Endothelial cell of umbilical vein (primary cell): Measurements from ENCODE around the gene OR51A4. TPM values are rescaled to one million over a fixed set of nuclear protein-coding genes. Genes with fewer than 3 reads are reported as not detected.

Source experiments
- BruUV-seq: library from RNA; stranded (reverse); fragments of 400-500 nt; replicated peaks from 2 replicates; lab custom pipeline; 2021; lab: Mats Ljungman, UMichigan
- CTCF ChIA-PET: fragments of 300-600, 350-600 bp; sonication (Branson Sonifier 250); formaldehyde crosslinking; loops from one replicate; lab custom pipeline; 2021; ENCODE audit warnings: antibody characterized with exemption, inconsistent platforms; lab: Charles Lee
- POLR2A ChIA-PET: fragments of 300-600, 350-600 bp; sonication (Branson Sonifier 250); formaldehyde crosslinking; loops from one replicate; lab custom pipeline; 2021; ENCODE audit warnings: antibody characterized with exemption, inconsistent platforms; lab: Charles Lee
- DNase-seq: peaks from one replicate; pipeline ENCODE4 v3.0.0-alpha.2; 2011; ENCODE audit warnings: low read depth, low spot score
- FAIRE-seq: peaks from 2 replicates; lab custom pipeline; 2011; peaks lifted over from hg19 to GRCh38; lab: Jason Lieb, UNC
- H2AFZ ChIP-seq: 2 replicates; pipeline ENCODE4 v1.6.0; 2012; ENCODE audit warnings: low read depth, low read length, control low read depth, inconsistent platforms
- H3K27ac ChIP-seq: 2 replicates; pipeline ENCODE4 v1.5.1; 2011; ENCODE audit warnings: low read depth, mild to moderate bottlenecking, control low read depth, low read length, moderate library complexity; ENCODE audit not compliant: insufficient read depth
- H3K27me3 ChIP-seq, 2 experiments: 2 replicates each; pipeline versions ENCODE4 v1.6.0 to v1.6.1; 2011; ENCODE audit warnings: low read length in 2 of 2, mixed read lengths in 1 of 2; ENCODE audit not compliant: control insufficient read depth in 2 of 2, insufficient read depth in 2 of 2
- H3K36me3 ChIP-seq, 2 experiments: 2 replicates in 1 of 2; 3 replicates in 1 of 2; pipeline ENCODE4 v1.5.1; 2011; ENCODE audit warnings: low read length in 2 of 2, mild to moderate bottlenecking in 1 of 2, moderate library complexity in 1 of 2; ENCODE audit not compliant: control insufficient read depth in 2 of 2, insufficient read depth in 2 of 2; ENCODE audit errors: extremely low read depth in 1 of 2
- H3K4me1 ChIP-seq: 3 replicates; pipeline ENCODE4 v1.5.1; 2011; ENCODE audit warnings: mild to moderate bottlenecking, low read length; ENCODE audit not compliant: control insufficient read depth, insufficient read depth; ENCODE audit errors: extremely low read depth
- H3K4me2 ChIP-seq: 2 replicates; pipeline ENCODE4 v1.6.1; 2011; ENCODE audit warnings: low read length, control low read depth, mixed read lengths; ENCODE audit not compliant: insufficient read depth
- H3K4me3 ChIP-seq, 3 experiments: fragments of 200-600 bp in 1 of 3; sonication (generic), shearing (Covaris generic) in 1 of 3; replicated peaks in 1 of 3; 2 replicates each; pipeline ENCODE4 v1.5.1; 2011 to 2016; ENCODE audit warnings: control low read depth in 3 of 3, low read length in 3 of 3, mild to moderate bottlenecking in 2 of 3, inconsistent platforms in 1 of 3, low read depth in 1 of 3, moderate library complexity in 1 of 3; ENCODE audit not compliant: insufficient read depth in 1 of 3
- H3K79me2 ChIP-seq: 2 replicates; pipeline ENCODE4 v1.6.0; 2012; ENCODE audit warnings: low read length, inconsistent platforms; ENCODE audit not compliant: control insufficient read depth, insufficient read depth
- H3K9ac ChIP-seq: replicated peaks from 2 replicates; pipeline ENCODE3; 2011; ENCODE audit warnings: low read length, control low read depth; ENCODE audit not compliant: insufficient read depth; ENCODE audit errors: extremely low read depth
- H3K9me1 ChIP-seq: replicated peaks from 3 replicates; pipeline ENCODE4 v1.6.0; 2011; ENCODE audit warnings: mild to moderate bottlenecking, low read length; ENCODE audit not compliant: control insufficient read depth, insufficient read depth; ENCODE audit errors: extremely low read depth
- H3K9me3 ChIP-seq: replicated peaks from 2 replicates; pipeline ENCODE4 v1.5.1; 2012; ENCODE audit warnings: low read length, inconsistent platforms; ENCODE audit not compliant: control insufficient read depth, insufficient read depth
- H4K20me1 ChIP-seq: replicated peaks from 2 replicates; pipeline ENCODE3; 2011; ENCODE audit warnings: mild to moderate bottlenecking, low read length; ENCODE audit not compliant: control insufficient read depth, insufficient read depth; ENCODE audit errors: extremely low read depth
- CTCF ChIP-seq, 2 donors: IDR thresholded peaks; 1 replicate in 1 of 2; 2 replicates in 1 of 2; pipeline ENCODE4 v1.5.1; 2011; ENCODE audit warnings: low read length in 2 of 2, mild to moderate bottlenecking in 2 of 2, moderate library complexity in 2 of 2, control low read depth in 1 of 2, inconsistent platforms in 1 of 2, low read depth in 1 of 2; ENCODE audit not compliant: insufficient read depth in 1 of 2; ENCODE audit errors: extremely low read depth in 1 of 2
- EZH2 ChIP-seq: IDR thresholded peaks from 2 replicates; pipeline ENCODE4 v1.6.1; 2012; ENCODE audit warnings: borderline replicate concordance, low read depth, mild to moderate bottlenecking, moderate library complexity, low read length, inconsistent platforms; ENCODE audit not compliant: severe bottlenecking
- FOS ChIP-seq: IDR thresholded peaks from 2 replicates; pipeline ENCODE4 v1.6.1; 2011; ENCODE audit warnings: mild to moderate bottlenecking, low read length, moderate library complexity, borderline replicate concordance; ENCODE audit not compliant: insufficient read depth
- GATA2 ChIP-seq: IDR thresholded peaks from 2 replicates; pipeline ENCODE4 v1.7.0; 2011; ENCODE audit warnings: low read depth, mild to moderate bottlenecking, moderate library complexity, mixed read lengths, low read length; ENCODE audit not compliant: insufficient read length, insufficient read depth
- JUN ChIP-seq: IDR thresholded peaks from 2 replicates; pipeline ENCODE4 v1.6.1; 2011; ENCODE audit warnings: borderline replicate concordance, low read depth; ENCODE audit not compliant: insufficient read length, insufficient read depth
- MAX ChIP-seq: IDR thresholded peaks from 2 replicates; pipeline ENCODE4 v1.6.1; 2011; ENCODE audit not compliant: insufficient read depth, insufficient read length
- MYC ChIP-seq: IDR thresholded peaks from one replicate; pipeline ENCODE4 v1.6.1; 2011; ENCODE audit warnings: mild to moderate bottlenecking, low read depth, low read length
- POLR2A ChIP-seq: IDR thresholded peaks from 2 replicates; pipeline ENCODE4 v1.6.1; 2012; ENCODE audit warnings: low read depth, mild to moderate bottlenecking, control low read depth, low read length
- POLR2AphosphoS5 ChIP-seq: IDR thresholded peaks from 2 replicates; pipeline ENCODE4 v1.6.1; 2012; ENCODE audit warnings: low read depth, mild to moderate bottlenecking, control low read depth, low read length, moderate library complexity; ENCODE audit not compliant: insufficient read depth
- dilution Hi-C: fragments of 300-500 bp; cut with MboI; formaldehyde crosslinking; loops from one replicate; pipeline ENCODE4 v1.15.0; 2019; ENCODE audit warnings: low sequenced_read_pairs; ENCODE audit not compliant: extremely low pct_ligation_motif_present
- intact Hi-C: fragments of 100-400 bp; cut with micrococcal nuclease; formaldehyde crosslinking; loops from one replicate; pipeline ENCODE4 v1.10.0; 2022
- polyA plus RNA-seq, 4 experiments: library from polyadenylated mRNA; depleted of rRNA in 3 of 4; stranded (reverse) in 3 of 4; unstranded in 1 of 4; fragments of >200 nt; gene quantifications; 2 replicates each; pipeline versions ENCODE4 v1.2.1 to v1.2.3, GENCODE V29; 2011 to 2012; ENCODE audit warnings: missing spikeins in 1 of 4
- total RNA-seq: library from RNA; stranded (reverse); gene quantifications from 2 replicates; pipeline ENCODE4 v1.2.3, GENCODE V29; 2021

OR51A4 gene
- total and polyA plus RNA-seq, 2 donors (not counting 3 experiments of a cell fraction or from before 2014, with no cell fraction given) = not detected

DNA sequence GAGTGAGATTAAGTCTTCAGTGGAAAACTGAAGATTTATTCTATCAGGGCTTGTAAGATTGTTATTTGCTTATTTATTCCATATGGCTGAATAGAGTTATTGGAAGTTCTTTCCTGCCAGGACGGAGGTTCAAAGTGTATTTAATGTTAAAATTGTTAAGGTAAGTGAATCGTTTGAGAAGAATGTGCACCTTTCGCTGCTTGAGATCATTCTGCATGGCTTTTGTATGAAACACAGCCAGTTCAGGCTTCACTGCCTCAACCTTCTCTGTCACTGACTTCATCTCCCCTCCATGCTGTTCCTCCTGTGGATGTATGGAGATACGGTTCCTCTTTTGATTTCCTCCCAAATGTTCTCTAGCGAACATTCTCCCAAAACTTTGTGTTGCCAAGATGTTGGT lies 28.0 kb upstream of the OR51A4 start:
- Histone ChIP-seq H3K4me2 (no peak overlapping the region), H4K20me1 (no peaks in the 10 kb centered on the region), H3K9me3 (no peaks in the 10 kb centered on the region), H3K27ac (no peak overlapping the region), H3K27me3 (no peaks in the 10 kb centered on the region), H3K36me3 (no peaks in the 10 kb centered on the region), H3K9ac (no peak overlapping the region), H2AFZ (no peak overlapping the region), H3K9me1 (no peaks in the 10 kb centered on the region), H3K79me2 (no peaks in the 10 kb centered on the region), H3K4me1 (no peaks in the 10 kb centered on the region), H3K4me3 (no peak overlapping the region)
- TF ChIP-seq GATA2 = no peak
- no peak for TF ChIP-seq POLR2AphosphoS5
- TF ChIP-seq POLR2A = no peak
- no peak for TF ChIP-seq MYC
- no peak for TF ChIP-seq EZH2
- no peak for TF ChIP-seq JUN
- no peak for TF ChIP-seq FOS
- no peak for TF ChIP-seq MAX
- TF ChIP-seq CTCF (IDR thresholded peaks at IDR 0.05; ENCODE audit: extremely low read depth in 1 of 2, insufficient read depth in 1 of 2, low read depth in 1 of 2, low read length in 2 of 2) = no peak
- FAIRE-seq (no peak), DNase-seq (no peak)
- ChIA-PET CTCF (no interaction called here), POLR2A (no interaction called here)
- dilution Hi-C loops (no loop called here), intact Hi-C loops (no loop called here)
- BruUV-seq = no TSS peak
